ENCODE results near the gene HSD11B1. TPM values are rescaled to one million over a fixed set of nuclear protein-coding genes. Genes with fewer than 3 reads are reported as not detected.

Gene HSD11B1
- total and polyA plus RNA-seq, 2 of the 4 experiments (the other 2 are of a cell fraction) = 0.41 to 0.72 TPM

GRCh38 chr1:209707308-209707707 is 2.7 kb downstream of the HSD11B1 start:
- ChIA-PET CTCF (no interaction called here), POLR2A (ENCODE audit: unreplicated experiment) (no interaction called here)
- no CpG with 5 or more reads among the region's 1 CpG for WGBS, 2 experiments (ENCODE audit: extremely low coverage in 2 of 2, insufficient read length in 1 of 2)
- no peak overlapping the region for H3K56ac ChIP-seq (ENCODE audit: extremely low read depth, insufficient read depth, low read length)
- no peaks in the 10 kb centered on the region for H3K9me3 ChIP-seq (ENCODE audit: control insufficient read depth, insufficient read depth, low read length)
- H2AK5ac ChIP-seq (ENCODE audit: low read depth, low read length) = no peak overlapping the region
- H2AFZ ChIP-seq (replicated peaks; ENCODE audit: low read length, poor library complexity) = no peak overlapping the region
- no peak overlapping the region for H3K23ac ChIP-seq (ENCODE audit: low read depth, low read length)
- H4K91ac ChIP-seq (ENCODE audit: insufficient read depth, low read depth, low read length) = no peak overlapping the region
- intact Hi-C loops (cut with micrococcal nuclease) (loop anchor here (2.0 kb wide), 1 partner anchor 31 kb away; no protein-coding TSS in a partner anchor), dilution Hi-C loops (cut with HindIII; ENCODE audit: low sequenced_read_pairs, unreplicated experiment) (no loop called here), in situ Hi-C loops (cut with MboI; ENCODE audit: low sequenced_read_pairs) (no loop called here)
- no peak overlapping the region for H2BK15ac ChIP-seq (ENCODE audit: low read depth, low read length)
- H4K20me1 ChIP-seq (ENCODE audit: insufficient read depth, low read length) = no peaks in the 10 kb centered on the region
- no peaks in the 10 kb centered on the region for H3K9me1 ChIP-seq (ENCODE audit: insufficient read depth, low read length)
- DNase-seq (peak; percentile 29), ATAC-seq (ENCODE audit: low read depth) (no peak)
- H3K18ac ChIP-seq (ENCODE audit: low read depth, low read length) = no peak overlapping the region; the same call in 1 of the 2 replicates
- BruUV-seq (replicated peaks) = no TSS peak
- H3K36me3 ChIP-seq (ENCODE audit: control insufficient read depth, insufficient read depth, low read length) = no peaks in the 10 kb centered on the region
- no peaks in the 10 kb centered on the region for H3K4me1 ChIP-seq (ENCODE audit: control insufficient read depth, insufficient read depth, low read length)
- no peak overlapping the region for H4K8ac ChIP-seq (ENCODE audit: low read depth in 2 of 2, low read length in 2 of 2)
- H2BK20ac ChIP-seq (ENCODE audit: low read depth, low read length) = no peak overlapping the region
- no peak overlapping the region for H3K14ac ChIP-seq (replicated peaks; ENCODE audit: low read depth, low read length)
- TF ChIP-seq POLR2A (IDR thresholded peaks at IDR 0.05; ENCODE audit: low read depth, low read length) (no peak), RCOR1 (IDR thresholded peaks at IDR 0.05; ENCODE audit: insufficient replicate concordance, low read length) (no peak), FOS (IDR thresholded peaks at IDR 0.05; ENCODE audit: low read depth, low read length) (no peak), RAD21 (IDR thresholded peaks at IDR 0.05; ENCODE audit: low read length) (no peak), MAZ (IDR thresholded peaks at IDR 0.05; ENCODE audit: borderline replicate concordance, low read depth, low read length) (no peak), MXI1 (IDR thresholded peaks at IDR 0.05; ENCODE audit: borderline replicate concordance, low read depth, low read length) (no peak), CEBPB (IDR thresholded peaks at IDR 0.05; ENCODE audit: low read depth, low read length) (no peak)
- no peaks in the 10 kb centered on the region for H3K79me1 ChIP-seq (ENCODE audit: low read depth in 1 of 2, low read length in 2 of 2)
- no peak overlapping the region for H3K4ac ChIP-seq (ENCODE audit: low read depth, low read length)
- no peak overlapping the region for H2BK5ac ChIP-seq (ENCODE audit: low read depth, low read length, poor library complexity, severe bottlenecking)
- H2AK9ac ChIP-seq (replicated peaks; ENCODE audit: low read depth, low read length, poor library complexity) = no peak overlapping the region
- H2BK120ac ChIP-seq (ENCODE audit: low read depth, low read length) = no peak overlapping the region
- no peaks in the 10 kb centered on the region for H3K27me3 ChIP-seq (ENCODE audit: control insufficient read depth, insufficient read depth, low read length)
- H3K9ac ChIP-seq (ENCODE audit: low read depth, low read length) = no peak overlapping the region
- H3K4me2 ChIP-seq (ENCODE audit: low read depth, low read length) = peak overlapping the region; percentile 27; the same call in 1 of the 2 replicates
- H3K4me3 ChIP-seq (ENCODE audit: insufficient read depth, low read depth, low read length) = no peak overlapping the region
- no peak overlapping the region for H3K27ac ChIP-seq (ENCODE audit: insufficient read depth, low read length)
- no peak overlapping the region for H4K5ac ChIP-seq (ENCODE audit: low read depth, low read length)

Measured in IMR-90 (cell line).